GM19025 (cell line): ENCODE measurements around the gene NPBWR2.
A peak's percentile ranks its signal among the peaks of the same experiment; 100 is the strongest.
"Not testable (repeated sequence)": the region's sequence is repeated elsewhere in the genome, so short reads cannot be mapped to it uniquely, and the experiment has no call there.

Experiments
- ATAC-seq: cut with Tn5 transposase; IDR thresholded peaks from one replicate; pipeline ENCODE4 v1.9.1; 2021; ENCODE audit warnings: mild to moderate bottlenecking, low read depth, moderate library complexity; ENCODE audit not compliant: unreplicated experiment

The NPBWR2 gene

DNA sequence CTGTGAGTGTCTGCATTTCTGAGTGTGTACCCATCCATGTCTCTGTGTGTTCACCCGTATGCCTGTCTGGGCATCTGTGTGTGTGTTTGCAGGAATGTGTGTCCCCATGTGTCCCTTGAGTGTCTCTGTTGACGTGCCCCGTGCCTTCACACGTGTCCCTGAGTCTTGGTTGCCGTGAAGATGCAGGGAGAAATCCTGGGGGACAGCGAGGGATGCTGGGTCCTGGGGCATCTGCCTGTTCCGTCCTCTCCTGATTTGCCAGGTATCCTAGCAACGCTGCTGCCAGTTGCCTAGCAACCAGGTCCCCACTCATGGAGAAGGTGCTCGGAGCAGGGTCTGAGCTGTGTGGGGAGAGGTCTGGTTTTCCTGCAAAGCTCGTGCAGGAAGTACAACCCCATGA, 17.2 kb downstream of the NPBWR2 start:
- no peak for ATAC-seq

DNA sequence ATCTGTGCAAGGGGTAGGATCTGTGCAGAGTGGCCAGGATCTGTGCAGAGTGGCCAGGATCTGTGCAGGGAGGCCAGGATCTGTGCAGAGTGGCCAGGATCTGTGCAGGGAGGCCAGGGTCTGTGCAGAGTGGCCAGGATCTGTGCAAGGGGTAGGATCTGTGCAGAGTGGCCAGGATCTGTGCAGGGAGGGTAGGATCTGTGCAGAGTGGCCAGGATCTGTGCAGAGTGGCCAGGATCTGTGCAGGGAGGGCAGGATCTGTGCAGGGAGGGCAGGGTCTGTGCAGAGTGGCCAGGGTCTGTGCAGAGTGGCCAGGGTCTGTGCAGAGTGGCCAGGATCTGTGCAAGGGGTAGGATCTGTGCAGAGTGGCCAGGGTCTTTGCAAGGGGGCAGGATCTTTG, 18.8 kb downstream of the NPBWR2 start:
- ATAC-seq: not testable (repeated sequence)

DNA sequence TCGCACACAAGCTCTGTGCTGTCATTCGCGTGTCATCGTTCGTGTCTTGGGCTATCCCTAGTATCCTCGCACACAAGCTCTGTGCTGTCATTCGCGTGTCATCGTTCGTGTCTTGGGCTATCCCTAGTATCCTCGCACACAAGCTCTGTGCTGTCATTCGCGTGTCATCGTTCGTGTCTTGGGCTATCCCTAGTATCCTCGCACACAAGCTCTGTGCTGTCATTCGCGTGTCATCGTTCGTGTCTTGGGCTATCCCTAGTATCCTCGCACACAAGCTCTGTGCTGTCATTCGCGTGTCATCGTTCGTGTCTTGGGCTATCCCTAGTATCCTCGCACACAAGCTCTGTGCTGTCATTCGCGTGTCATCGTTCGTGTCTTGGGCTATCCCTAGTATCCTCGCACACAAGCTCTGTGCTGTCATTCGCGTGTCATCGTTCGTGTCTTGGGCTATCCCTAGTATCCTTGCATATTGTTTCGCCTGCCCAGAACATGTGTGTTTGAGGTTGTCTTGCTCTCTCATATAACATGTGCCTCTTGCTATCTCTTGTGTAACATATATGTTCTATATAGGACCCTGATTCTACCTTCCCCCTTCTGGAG, 20.0 kb downstream of the NPBWR2 start:
- not testable (repeated sequence) for ATAC-seq

DNA sequence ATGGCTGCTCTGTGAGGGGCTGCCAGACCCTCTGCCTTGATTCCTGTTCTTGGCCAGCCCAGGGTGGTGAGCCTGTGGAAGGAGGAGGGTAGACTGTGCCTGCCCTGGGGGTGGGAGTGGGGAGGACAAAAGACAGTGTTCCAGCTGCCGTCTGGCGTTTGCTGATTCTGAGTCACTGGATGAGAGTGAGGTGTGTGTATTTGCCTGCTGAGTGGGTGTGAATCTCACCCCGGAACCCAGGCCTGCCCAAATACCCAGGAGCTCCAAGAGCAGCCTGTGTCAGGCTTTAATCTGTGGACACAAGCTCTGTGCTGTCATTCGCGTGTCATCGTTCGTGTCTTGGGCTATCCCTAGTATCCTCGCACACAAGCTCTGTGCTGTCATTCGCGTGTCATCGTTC, 20.6 kb downstream of the NPBWR2 start:
- no peak for ATAC-seq

DNA sequence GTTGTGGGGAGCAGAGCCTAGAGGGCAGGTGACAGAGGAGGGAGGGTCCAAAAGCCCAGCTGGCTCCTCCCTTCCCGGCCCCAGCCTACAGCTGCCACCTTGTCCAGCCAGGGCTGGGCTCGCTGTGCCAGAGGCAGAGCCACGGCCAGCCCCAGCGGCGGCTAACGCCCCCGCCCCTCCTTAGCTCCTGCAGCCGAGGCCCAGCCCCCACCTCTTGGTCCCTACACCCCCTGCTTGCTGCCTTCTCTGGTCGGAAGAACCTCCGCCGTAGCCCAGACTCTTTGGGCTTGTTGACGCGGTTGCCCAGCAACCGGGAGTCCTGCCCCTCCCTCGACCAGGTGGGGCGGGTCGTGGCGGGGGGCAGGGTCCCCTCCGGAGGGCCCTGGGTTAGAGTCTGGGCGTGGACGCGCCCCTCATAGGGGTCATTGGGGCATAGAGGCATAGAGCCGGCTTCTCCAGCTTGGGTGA, 22.6 kb downstream of the NPBWR2 start:
- ATAC-seq: no peak

DNA sequence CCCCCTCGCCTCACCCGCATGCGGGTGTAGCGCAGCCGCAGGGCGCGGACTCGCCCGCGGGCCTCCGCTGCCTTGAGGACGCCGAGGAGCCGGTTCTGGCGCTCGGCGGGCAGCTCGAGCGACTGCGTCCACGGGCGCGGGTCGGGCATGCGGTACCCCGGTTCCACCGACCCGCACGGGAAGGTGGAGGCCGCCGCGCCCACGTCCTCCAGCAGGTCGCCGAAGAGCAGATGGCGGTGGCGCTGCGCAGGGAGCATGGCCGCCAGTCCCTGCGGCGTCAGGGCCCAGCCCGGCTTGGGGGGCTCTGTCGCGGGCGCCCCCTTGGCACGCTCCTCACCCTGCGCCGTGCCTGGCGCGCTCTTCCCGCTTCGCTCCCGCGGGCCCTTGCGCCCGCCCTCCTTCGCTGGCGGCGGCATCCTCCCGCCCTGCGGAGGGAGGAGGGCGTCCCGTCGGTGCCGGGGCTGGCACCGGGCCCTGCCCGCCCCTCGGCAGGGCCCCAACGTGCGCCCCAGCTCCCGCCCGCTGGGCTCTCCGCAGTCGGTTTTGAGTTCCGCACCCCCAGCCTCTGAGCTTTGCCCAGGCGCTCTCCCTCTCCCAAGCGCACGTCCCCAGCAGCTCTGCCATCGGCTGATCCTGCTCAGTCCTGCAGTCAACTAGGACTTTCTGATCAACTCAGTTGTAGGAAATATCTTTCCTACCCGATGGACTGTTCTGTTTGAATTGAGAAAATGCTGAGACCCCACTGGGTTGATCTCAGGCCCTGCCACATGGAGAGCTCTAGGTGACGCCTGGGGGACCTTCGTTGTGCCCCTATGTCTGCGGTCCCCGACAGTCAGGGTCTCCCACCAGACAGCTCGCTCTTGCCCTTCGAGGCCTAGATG, 23.3 kb downstream of the NPBWR2 start, which contains the start of gene LKAAEAR1:
Gene LKAAEAR1 (minus strand): TSS at position 595 of the 881 bp plus-strand sequence. CDS start 179 bp downstream, at position 416.
- no peak for ATAC-seq

DNA sequence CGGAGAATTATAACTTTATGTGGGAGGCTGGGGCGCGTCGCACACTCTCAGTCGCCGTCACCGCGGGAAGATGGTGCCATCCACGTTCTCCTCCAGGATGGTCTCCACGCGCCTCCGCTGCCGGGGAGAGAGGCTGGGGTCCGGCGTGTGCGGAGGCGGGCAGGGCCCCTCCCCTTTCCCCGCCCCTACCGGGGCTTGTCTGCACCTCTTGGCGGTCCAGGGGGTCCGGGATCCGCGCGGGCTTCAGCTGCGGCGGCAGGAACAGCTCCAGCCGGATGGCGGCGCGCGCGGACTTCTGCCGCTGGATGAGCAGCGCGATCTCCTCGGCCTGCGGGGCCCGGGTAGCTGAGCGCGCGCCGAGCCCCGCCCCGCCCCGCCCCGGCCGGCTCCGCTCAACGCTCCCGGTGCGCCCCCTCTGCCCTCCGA, 24.0 kb downstream of the NPBWR2 start:
- ATAC-seq: no peak

DNA sequence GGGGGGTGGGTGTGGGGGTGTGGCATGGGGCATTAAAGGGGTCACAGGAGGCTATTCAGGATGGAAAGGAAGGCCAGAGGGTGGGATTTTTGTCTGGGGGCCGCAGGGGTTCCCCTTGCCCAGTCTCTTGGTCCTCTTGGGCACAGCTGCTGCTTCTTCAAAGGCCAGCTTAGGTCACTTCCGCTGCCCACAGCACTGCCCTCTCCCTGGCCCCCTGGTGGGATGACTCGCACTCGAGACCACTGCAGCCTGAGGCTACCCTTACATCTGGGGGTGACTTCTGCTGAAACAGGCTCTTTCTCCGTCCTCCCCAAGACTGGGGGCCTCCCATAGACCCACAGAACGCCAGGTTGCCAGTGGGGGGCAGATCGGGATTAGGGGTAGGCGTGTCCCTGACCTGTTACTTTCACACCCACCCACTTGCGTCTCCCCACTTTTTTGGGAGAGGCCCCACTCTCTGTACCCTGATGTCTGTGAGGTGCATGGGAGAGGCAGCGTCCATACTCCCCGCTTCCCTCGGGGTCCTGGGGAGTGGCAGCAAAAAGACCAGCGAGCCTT, 24.5 kb downstream of the NPBWR2 start:
- ATAC-seq: no peak

DNA sequence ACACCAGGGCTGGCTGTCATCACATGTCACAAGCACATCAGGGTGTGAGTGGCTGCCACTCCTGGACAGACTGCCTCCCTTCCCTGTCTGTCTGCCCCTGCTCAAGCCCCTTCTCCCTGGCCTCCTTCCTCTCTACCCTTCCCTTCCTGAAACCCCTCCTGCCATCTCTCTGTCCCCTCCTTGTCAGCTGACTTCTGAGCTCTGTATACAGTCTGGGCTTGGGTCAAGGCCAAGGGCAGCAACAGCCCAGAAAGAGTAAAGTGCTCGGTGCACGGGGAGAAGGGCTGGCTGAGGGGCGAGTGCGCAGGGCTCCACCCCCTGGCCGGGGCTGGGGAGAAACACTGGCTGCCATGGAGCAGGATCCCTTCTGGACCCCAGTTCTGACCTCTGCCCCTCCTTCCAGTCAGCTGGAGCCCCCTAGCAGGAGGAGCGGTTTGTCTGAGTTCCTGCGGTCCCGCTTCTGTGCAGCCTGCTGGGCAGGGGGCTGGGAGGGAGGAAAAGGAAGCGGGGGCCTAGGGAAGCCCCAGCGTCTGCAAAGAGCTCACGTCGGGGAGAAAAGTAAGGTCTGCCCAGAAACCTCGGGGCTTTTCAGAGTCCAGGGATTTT, 25.1 kb downstream of the NPBWR2 start:
- no peak for ATAC-seq

DNA sequence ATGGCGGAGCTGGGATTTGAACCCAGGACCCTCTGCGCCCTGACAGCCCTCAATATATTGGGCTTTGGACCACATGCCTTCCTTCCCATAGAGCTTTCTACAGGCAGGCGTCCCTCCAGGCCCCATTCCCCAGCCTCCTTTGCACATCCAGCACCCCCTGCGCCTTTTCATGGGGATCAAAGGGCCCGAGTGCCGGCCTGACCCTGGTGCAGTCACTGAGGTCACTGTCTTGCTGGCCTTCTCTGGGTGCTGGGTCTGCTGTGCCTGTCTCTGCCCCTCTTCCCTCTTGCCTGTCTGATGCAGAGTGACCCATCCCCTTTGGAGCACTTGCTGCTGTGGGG, 25.8 kb downstream of the NPBWR2 start:
- no peak for ATAC-seq

DNA sequence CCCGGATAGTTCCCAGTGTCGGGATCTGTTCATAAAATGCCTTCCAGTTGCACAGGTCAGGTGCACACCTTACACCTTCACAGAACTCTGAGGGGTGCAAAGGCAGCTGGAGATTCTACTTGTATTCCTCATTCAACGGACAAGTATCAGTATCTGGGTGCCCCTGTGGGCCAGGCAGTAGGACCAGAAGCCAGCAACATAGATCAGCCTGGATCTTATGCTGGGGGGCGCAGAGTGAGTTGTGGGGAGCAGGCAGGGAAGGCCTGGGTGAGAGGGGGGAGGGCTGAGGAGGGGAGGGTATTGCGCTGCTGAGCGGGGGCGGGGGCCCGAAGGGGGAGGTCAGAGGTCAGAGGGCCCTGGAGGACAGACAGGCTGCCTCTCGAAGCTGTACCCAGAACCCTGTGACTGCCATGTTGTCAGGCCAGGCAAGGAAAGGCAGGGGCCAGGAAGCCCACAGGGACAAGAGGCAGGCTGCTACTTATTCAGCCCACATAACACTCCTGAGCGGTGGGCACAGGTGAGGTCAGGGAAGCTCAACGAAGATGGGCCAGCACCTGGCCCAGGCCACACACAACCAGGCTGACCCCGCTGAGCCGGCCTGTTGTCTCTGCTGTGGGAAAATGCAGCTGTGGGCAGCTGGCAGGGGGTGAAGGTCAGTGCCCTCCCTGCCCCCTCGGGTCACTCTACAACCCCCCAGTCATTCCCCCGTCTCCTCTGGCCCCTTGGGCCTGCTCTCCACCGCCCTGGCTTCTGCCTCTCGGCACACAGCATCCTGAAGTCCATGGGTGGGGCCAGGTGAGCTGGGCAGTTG, 26.3 kb downstream of the NPBWR2 start:
- ATAC-seq: no peak

DNA sequence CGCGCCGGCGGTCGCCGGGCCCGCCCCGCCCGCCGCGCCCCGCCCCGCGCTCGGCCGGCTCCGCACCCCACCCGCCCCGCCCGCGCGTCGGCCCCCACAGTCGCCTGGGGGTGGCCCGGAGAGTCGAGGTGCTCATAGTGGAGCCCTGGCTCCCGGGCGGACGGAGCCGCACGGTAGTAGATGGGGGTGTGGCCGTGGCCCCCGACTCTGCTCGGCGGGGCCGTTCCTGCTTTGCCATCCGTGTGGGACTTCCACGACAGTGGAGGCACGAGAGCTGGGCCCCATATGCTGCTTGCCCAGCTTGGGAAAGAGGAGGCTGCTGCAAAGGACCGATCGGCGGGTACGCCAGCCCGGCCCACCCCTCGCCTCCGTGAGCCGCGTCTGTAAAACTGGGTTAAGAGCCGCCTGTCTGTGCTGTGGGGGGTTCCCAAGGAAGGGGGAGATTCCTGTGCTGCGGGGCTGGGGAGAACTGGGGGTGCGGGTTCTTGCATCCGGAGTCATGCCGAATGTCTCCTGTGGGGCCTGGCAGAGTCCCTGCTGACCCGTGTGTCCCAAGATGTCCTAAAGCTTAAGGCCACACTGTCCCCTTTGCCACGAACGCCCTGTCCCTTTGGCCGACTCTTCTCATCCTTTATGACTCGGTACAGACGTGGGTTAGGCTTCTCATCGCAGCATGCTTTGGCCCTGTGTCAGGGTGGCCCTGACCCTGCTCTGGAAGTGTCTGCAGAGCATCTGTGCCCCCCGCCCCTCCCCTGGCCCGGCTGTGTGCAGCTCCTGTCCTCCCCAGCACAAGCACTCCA, 27.2 kb downstream of the NPBWR2 start, which contains the start of gene OPRL1:
Gene OPRL1 (plus strand): TSS at position 70 of the 800 bp plus-strand sequence. CDS start 12,639 bp downstream, outside the sequence.
- no peak for ATAC-seq

DNA sequence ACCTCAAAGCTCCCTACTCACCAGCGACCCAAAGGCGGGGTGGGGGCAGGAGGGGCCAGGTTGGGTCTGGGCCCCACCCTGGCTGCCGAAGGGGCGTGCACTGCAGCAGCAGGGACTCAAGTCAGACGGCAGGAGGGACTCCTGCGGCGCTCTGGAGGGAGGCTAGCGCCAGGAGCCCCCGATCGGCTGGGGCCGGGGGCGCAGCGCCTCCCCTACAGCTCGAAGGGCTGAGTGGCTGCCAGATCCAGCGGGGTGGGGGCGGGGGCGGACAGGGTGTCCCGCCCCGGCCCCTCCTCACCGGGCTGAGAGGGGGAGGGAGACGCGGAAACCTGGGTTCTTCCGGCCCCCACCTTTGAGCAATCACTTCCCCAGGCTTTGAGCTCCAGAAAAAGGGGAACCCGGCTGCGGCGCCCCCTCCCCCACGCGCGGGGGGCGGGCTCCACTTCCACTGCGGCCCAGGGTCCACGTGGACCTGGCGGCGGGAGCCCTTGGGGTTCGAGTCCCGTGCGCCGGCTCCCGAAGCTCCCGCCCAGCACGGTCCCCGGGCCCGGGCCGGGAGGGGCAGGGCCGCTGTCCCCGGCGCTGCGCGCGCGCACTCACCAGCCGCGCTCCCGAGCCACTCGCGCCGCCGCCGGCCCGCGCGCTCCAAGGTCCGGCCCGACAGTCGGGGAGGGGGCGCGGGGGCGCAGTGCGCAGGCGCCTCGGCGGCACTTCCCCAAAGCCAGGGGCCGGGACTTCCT, 27.9 kb downstream of the NPBWR2 start, which contains the start of gene RGS19:
Gene RGS19 (minus strand): TSS at position 246 of the 740 bp plus-strand sequence. CDS start 2,632 bp downstream, outside the sequence.
- peak; percentile 49 for ATAC-seq

DNA sequence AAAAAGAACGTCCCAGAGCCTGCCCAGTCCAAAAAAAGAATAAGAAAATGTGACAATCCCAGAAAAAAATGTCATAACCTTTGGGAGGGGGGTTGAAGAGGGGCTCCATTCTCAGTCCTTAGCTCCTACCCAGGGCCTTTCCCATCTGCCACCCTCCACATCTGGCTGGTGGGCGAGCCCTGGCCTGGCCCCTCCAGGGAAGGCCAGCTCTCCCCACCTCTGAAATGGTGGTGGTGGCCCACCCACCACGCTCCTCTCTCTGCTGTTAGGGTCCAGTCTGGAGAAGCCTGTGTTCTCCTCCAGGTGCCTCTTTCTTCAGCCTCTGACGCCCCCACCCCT, 28.5 kb downstream of the NPBWR2 start:
- ATAC-seq: no peak

DNA sequence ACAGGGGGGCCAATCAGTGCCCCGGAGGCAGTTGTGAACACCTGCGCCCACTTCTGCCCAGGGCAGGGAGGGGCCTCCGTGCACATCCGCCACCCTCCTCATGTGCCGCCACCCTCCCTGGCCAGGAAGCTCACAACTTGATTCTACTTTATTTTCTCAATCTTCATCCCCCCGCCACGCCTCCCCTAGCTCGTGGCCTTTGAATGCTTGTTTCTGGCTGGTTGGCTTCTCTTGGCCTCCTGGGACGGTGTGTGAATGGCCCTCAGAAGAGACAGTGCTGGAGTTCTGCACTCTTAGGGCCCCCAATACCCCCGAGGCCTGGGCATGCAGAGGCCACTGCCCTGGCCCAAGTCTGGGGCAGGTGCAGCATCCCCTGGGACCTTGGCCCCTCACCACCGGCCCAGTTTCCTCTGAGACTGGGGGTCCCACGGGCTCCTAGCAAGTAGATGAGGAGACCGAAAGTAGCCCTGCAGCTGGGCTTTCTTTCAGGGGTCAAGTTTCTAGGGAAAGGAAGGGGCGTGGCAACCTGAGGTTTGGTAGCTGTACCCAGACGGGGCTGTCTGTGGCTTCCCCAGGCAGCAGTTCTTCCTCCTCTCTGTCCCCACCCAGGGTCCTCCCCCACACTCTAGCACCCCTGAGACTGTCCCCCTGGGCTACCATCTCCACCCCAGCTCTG, 29.4 kb downstream of the NPBWR2 start:
- no peak for ATAC-seq

DNA sequence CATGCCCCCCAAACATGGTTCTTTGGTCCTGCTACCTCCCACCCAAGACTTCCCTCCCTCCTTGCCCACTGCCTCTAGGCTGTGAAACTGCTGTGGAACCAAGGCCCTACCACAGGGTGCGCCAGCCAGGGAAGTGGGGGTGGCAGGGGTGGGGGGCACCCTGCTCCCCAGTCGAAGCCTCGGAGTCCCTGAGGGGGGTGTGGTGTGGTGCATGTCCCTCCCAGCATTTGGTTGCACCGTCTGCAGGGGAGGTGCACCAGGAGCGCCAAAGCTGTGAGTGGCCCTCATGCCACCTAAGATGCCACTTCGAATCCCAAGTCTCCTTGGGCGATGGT, 29.9 kb downstream of the NPBWR2 start:
- ATAC-seq: no peak

DNA sequence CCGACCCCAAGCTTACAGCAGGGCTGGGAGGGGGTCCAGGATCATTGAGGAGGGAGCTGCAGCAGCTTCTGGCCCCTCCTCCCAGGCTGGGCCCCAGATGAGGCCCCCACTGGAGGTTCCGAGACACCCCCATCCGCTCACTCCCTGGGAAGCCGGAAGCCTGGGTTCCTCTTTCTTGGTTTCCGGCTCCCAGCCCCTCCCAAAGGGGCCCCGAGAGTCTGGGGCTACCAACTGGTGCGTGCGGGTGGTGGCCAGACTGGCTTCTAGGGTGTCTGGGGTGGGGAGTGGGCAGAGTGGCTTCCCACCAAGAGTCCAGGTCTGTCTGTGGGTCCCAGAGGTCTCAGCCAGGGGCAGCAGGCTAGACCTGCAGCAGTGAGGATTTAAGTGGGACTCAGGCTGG, 30.3 kb downstream of the NPBWR2 start:
- ATAC-seq: no peak
